ENCODE measurements around the gene RAB35.

The RAB35 gene

GRCh38 chr12:120101617-120102016, 14.9 kb downstream of the RAB35 start:
- TF ChIP-seq REST (IDR thresholded peaks at IDR 0.05; ENCODE audit: insufficient read depth in 1 of 2, low read depth in 2 of 2, low read length in 2 of 2), result no peak
- no peak for TF ChIP-seq TAF1 (IDR thresholded peaks at IDR 0.05; ENCODE audit: borderline replicate concordance, insufficient read depth, low read length)
- no peak for TF ChIP-seq FOXP2 (optimal IDR thresholded peaks at IDR 0.05; ENCODE audit: borderline replicate concordance, extremely low read depth, extremely low read length, insufficient read depth)
- TF ChIP-seq SIN3A (IDR thresholded peaks at IDR 0.05; ENCODE audit: borderline replicate concordance, insufficient read depth, low read length), result no peak
- TF ChIP-seq POLR2AphosphoS5 (IDR thresholded peaks at IDR 0.05; ENCODE audit: low read depth, low read length), result no peak

- TF ChIP-seq SIN3A (IDR thresholded peaks at IDR 0.05; ENCODE audit: borderline replicate concordance, insufficient read depth, low read length), result no peak
- TF ChIP-seq FOXP2 (optimal IDR thresholded peaks at IDR 0.05; ENCODE audit: borderline replicate concordance, extremely low read depth, extremely low read length, insufficient read depth), result no peak
- no peak for TF ChIP-seq POLR2AphosphoS5 (IDR thresholded peaks at IDR 0.05; ENCODE audit: low read depth, low read length)
- no peak for TF ChIP-seq TAF1 (IDR thresholded peaks at IDR 0.05; ENCODE audit: borderline replicate concordance, insufficient read depth, low read length)
- no peak for TF ChIP-seq REST (IDR thresholded peaks at IDR 0.05; ENCODE audit: insufficient read depth in 1 of 2, low read depth in 2 of 2, low read length in 2 of 2)
These were observed 15.4 kb downstream of the RAB35 start for GRCh38 chr12:120101182-120101581.

GRCh38 chr12:120100630-120101029, 15.9 kb downstream of the RAB35 start:
- TF ChIP-seq POLR2AphosphoS5 (IDR thresholded peaks at IDR 0.05; ENCODE audit: low read depth, low read length), result no peak
- TF ChIP-seq REST (IDR thresholded peaks at IDR 0.05; ENCODE audit: insufficient read depth in 1 of 2, low read depth in 2 of 2, low read length in 2 of 2), result no peak
- TF ChIP-seq SIN3A (IDR thresholded peaks at IDR 0.05; ENCODE audit: borderline replicate concordance, insufficient read depth, low read length), result no peak
- TF ChIP-seq TAF1 (IDR thresholded peaks at IDR 0.05; ENCODE audit: borderline replicate concordance, insufficient read depth, low read length), result no peak
- TF ChIP-seq FOXP2 (optimal IDR thresholded peaks at IDR 0.05; ENCODE audit: borderline replicate concordance, extremely low read depth, extremely low read length, insufficient read depth), result no peak

- no peak for TF ChIP-seq SIN3A (IDR thresholded peaks at IDR 0.05; ENCODE audit: borderline replicate concordance, insufficient read depth, low read length)
- TF ChIP-seq REST (IDR thresholded peaks at IDR 0.05; ENCODE audit: insufficient read depth in 1 of 2, low read depth in 2 of 2, low read length in 2 of 2), result no peak
- no peak for TF ChIP-seq FOXP2 (optimal IDR thresholded peaks at IDR 0.05; ENCODE audit: borderline replicate concordance, extremely low read depth, extremely low read length, insufficient read depth)
- TF ChIP-seq TAF1 (IDR thresholded peaks at IDR 0.05; ENCODE audit: borderline replicate concordance, insufficient read depth, low read length), result no peak
- TF ChIP-seq POLR2AphosphoS5 (IDR thresholded peaks at IDR 0.05; ENCODE audit: low read depth, low read length), result no peak
These were observed 16.8 kb downstream of the RAB35 start for GRCh38 chr12:120099738-120100137.

All from PFSK-1 (cell line).